LNCaP clone FGC (cell line): ENCODE data around the gene FUBP3.

Experiments
- DNase-seq: peaks from one replicate; pipeline ENCODE4 v3.0.0-alpha.2; 2011; ENCODE audit warnings: low read depth
- H3K4me3 ChIP-seq: 2 replicates; pipeline ENCODE4 v1.5.1; 2011; ENCODE audit warnings: mild to moderate bottlenecking, low read depth, low read length, control low read depth
- TF ChIP-seq, protein P1 (sequence below): IDR thresholded peaks from 2 replicates; pipeline ENCODE4 v1.5.1; 2012; ENCODE audit warnings: mild to moderate bottlenecking; ENCODE audit not compliant: control insufficient read depth, insufficient read depth; ENCODE audit errors: extremely low read depth

The FUBP3 gene

DNA sequence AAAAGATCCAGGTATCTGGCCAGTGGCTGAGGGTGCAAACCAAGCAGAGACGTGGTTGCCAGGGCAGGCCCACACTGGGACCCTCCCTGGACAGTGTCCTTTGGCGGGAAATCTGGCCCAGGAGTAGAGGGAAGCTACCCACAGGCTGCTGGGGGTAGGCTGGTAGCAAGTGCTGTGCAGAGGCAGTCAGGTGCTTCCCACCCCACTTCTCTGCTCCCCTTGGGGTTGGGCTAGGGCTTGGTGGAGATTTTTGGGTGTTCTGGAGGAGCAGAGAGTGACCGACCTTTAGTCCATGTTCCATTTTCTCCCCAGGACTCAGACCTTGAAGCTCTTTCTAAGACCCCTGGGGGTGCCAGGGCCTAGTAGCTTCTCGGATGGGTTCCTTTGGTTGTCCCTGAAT is 90.6 kb downstream of the FUBP3 start:
- DNase-seq, result no peak
- TF ChIP-seq, protein P1, sequence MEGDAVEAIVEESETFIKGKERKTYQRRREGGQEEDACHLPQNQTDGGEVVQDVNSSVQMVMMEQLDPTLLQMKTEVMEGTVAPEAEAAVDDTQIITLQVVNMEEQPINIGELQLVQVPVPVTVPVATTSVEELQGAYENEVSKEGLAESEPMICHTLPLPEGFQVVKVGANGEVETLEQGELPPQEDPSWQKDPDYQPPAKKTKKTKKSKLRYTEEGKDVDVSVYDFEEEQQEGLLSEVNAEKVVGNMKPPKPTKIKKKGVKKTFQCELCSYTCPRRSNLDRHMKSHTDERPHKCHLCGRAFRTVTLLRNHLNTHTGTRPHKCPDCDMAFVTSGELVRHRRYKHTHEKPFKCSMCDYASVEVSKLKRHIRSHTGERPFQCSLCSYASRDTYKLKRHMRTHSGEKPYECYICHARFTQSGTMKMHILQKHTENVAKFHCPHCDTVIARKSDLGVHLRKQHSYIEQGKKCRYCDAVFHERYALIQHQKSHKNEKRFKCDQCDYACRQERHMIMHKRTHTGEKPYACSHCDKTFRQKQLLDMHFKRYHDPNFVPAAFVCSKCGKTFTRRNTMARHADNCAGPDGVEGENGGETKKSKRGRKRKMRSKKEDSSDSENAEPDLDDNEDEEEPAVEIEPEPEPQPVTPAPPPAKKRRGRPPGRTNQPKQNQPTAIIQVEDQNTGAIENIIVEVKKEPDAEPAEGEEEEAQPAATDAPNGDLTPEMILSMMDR, result no peak
- H3K4me3 ChIP-seq, result no peak overlapping the region

DNA sequence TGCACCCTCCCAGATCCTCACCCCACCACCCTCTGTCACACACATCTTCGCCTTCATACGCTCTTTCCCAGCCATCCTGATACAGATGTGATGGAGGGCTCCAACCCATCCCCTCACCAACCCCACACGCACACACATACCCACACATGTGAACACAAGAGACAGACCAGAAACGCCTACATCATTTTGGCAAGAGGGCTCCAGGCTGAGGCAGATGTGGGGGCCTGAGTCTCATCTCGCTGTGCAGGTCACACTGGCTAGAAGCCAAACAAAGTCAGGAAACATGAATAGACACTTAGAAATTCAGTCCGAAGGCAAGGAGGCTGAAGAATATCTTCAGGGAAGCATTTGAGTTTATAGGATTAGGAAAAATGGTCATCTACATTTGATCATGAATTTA is 91.3 kb downstream of the FUBP3 start:
- no peak for DNase-seq
- TF ChIP-seq, protein P1, result no peak
- no peak overlapping the region for H3K4me3 ChIP-seq

DNA sequence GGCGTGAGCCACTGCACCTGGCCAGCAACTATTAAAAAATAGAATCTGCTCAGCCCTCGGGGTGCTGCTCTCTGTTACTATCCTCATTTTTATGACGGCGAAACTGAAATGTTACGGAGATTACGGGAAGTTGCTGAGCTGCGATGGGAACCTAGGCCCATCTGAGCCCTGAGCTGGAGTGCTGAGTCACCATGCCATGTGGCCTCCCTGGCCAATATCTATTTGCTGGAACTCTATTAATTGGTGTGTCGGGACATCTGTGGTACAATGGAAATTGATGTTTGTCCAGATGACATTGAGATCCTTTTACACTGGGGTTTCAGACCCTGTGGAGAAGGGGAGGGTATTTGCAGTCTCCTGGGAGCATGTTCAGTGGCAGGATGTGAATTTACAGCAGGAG is 93.1 kb downstream of the FUBP3 start:
- TF ChIP-seq, protein P1, result no peak
- no peak for DNase-seq
- no peak overlapping the region for H3K4me3 ChIP-seq

DNA sequence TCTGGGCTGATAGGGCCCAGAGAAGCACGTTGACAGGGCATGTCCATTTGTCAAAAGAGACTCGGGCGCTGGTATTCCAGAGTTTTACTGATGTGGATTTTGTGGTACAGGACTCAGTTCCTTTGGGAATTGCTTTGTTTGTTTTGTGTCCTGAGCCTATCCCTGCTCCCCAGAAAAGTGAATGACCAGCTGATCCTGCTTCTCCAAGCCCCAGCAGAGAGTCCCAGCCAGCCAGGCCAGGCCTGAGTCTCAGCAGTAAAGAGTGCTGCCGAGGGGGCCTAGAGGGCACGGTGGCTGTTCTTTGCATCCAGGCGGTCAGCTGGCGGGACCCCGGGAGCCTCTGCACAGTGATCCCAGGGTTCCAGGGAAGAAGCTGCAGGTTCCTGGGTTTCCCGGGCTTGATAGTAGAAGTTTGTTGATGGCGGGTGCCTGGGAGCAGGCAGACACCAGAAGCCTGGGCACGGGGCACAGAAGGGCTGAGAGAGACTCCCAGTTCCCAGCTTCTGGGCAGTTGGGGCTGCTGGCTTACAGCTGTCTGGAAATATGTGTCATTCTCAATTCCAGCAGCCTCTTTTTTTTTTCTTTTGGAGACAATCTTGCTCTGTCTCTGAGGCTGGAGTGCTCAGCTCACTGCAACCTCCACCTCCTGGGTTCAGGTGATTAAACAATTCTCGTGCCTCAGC is 93.7 kb downstream of the FUBP3 start:
- H3K4me3 ChIP-seq, result no peak overlapping the region
- TF ChIP-seq, protein P1, result no peak
- no peak for DNase-seq

DNA sequence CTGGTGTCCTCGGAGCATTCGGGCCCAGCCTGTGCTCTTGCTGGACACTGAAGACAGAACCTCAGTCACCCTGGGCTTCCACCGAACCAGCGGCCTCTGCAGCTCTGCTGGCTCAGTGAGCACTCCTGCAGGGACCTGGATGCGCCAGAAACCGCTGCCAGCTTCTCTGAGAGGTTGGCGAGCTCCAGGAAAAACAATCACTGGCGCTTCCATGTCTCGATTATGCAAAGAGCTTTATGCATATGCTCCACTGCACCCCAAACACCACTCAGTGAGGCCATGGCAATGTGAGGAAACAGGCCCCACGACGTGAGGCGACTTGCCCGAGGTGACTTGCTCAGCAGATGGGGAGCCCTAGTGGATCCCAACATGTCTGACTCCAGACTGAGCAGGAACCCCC is 96.0 kb downstream of the FUBP3 start:
- DNase-seq, result no peak
- H3K4me3 ChIP-seq, result no peak overlapping the region
- TF ChIP-seq, protein P1, result no peak

DNA sequence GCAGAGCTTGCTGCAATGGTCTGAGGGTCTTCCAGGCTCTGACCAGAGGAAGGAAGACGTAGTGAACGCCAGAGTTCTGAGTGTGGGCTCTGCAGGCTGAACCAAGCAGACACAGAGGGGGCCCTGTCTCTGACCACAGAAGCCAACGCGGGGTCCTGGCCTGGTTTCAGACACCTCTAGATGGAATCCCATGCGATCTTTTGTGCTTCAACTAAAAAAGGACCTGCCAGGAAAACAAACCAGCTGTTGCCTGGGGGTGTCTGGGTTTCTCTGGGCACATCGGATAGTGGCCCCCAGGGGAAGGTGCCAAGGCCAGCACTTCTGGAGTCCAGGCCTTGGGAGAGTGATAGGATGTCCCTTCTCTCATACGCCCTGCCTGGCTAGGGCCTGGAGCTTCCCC is 97.9 kb downstream of the FUBP3 start:
- no peak overlapping the region for H3K4me3 ChIP-seq
- DNase-seq, result no peak
- TF ChIP-seq, protein P1, result no peak
